GM21717 (cell line): ENCODE results near the gene CARD10.
"Not testable (repeated sequence)": the region's sequence is repeated elsewhere in the genome, so short reads cannot be mapped to it uniquely, and the experiment has no call there.

Experiments used
- ATAC-seq: cut with Tn5 transposase; IDR thresholded peaks from one replicate; pipeline ENCODE4 v1.9.1; 2021; ENCODE audit warnings: mild to moderate bottlenecking, moderate library complexity; ENCODE audit not compliant: unreplicated experiment

Gene CARD10

DNA sequence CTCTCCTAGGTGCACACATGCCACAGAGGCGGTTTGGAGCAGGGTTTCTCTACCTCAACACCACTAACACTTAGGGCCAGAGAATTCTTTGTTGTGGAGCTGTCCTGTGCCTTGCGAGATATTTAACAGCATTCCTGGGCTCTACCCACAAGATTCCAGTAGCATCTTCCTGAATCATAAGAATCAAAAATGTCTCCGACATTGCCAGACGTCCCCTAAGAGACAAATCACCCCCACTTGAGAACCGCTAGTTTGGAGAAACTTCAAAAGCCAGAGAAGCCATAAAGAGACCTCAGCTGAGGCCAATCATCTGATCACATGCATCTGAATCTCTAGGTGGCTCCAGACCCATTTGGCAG is 49.1 kb downstream of the CARD10 start:
- ATAC-seq = no peak

DNA sequence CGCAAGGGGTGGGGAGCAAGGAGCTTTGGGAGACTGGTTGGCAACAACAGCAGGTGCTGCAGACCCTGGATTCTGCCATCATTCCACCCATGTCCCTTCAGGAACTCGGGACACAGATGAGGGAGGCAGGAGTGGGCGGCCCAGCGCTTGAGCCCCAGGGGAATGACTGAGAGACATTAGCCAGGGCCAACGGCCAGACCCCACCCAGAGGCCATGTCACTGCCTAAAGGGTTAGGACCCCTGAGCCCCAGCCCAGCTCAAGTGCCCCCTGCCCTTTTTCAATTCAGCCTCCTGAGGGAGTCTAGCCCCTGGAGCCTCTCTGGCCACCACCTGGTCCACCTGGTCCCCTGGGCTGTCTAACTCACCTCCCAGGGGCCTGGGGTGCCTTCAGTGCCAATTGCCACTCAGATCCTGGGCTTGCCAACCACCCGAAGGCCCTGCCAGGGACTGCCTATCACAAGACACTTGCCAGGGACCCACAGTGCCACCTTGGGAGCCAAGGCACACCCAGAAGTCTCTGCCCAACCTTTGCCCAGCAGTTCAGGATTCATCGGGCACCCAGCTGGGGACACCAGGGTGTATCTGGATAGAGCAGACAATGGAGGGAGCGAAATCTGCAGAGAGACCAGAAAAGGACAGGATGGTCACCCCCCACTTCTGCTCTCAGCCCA is 49.7 kb downstream of the CARD10 start:
- ATAC-seq = no peak

DNA sequence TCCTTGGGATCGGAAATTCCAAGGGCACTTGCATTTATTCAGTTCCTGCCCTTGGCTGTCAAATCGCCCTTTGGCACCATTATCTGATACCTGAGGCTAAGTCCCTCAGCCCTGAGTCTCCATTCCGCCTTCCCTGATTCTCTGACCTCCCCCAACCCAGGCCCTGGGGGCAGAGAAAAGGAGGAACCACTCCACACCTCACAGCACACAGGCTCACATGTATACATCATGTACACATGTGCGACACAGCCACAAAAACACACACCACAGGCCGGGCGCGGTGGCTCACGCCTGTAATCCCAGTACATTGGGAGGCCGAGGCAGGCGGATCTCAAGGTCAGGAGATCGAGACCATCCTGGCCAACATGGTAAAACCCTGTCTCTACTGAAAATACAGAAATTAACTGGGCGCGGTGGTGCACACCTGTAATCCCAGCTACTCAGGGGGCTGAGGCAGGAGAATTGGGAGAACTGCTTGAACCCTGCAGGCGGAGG is 51.0 kb downstream of the CARD10 start:
- not testable (repeated sequence) for ATAC-seq

DNA sequence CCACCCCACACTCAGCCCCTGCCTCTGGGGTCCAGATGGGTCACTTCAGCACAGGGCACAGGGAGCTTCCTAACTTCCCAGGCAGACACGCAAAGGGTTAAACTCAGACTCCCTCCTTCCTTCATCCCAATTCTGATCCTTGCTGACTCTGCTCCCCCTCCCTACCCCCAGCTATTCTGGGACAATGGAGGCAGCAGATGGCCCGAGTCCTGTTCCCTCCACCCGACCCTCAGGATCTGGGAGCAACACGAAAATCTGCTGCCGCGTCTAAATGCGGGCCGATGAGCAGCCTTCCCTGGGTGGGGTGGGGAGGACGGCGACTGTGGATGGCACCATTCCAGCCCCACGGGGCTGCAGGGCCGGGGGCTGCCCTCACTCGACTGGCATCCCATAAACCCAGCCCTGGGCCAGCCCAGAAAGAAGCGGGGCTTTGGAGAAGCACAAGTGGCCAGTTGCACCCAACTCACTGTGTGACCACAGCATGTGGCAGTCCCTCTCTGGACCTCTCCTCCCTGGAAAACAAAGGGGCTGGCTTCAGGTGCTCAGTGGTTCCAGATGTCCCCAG is 51.7 kb downstream of the CARD10 start:
- no peak for ATAC-seq

DNA sequence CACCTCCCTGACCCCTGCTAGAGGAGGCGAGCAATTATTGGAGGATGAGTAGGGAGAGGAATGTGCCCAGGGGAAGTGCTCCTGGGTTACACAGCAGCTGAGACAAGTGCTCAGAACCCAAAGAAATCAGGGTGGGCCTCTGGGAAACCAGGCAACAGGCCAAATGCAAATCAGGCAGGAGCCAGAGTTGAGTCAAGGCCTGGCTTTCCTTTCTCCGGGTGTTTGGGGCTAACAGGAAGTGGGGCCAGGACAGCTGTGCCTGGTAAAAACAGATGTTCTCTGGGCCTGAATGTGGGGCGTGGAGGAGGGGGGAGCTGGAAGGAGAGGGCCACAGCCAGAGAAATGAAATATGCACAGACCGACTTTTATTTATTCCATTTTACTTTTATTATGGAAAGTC is 55.0 kb downstream of the CARD10 start:
- ATAC-seq = peak; percentile 50

DNA sequence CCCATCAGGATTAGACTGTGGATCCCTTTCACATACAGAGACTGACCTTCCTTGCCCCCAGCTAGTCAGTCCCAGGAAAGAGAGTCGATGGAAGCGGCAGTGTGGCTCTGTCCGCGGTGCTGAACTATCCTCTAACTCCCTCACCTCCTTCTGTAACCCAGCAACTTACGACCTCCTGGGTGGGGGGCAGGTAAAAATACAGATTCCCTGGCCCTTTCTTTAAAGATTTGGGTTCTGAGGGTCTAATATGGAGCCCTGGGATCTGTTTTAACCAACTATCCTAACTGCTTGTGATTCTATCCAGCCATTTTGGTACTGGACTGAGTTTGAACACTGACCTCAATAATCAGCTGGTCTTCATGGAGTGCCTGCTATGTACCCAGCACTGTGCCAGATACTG is 56.2 kb downstream of the CARD10 start:
- no peak for ATAC-seq

DNA sequence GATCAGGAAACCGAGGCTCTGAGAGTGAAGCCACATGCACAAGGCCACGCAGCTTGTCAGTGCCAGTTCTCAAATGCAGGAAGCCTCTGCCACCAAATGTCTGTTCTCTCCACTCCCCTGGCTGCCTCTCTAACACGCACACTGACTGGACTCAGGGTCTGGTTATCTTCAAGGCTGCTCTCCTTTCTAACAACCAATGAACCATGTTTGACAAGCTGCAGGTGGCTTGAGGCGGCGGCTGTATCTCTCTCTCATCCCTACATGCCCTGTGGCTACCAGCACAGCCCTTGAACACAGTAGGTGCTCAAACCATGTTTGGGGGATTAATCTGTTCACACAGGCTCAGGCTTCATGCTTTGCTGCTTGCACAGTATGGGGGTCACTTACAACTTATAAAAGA is 56.8 kb downstream of the CARD10 start:
- no peak for ATAC-seq

DNA sequence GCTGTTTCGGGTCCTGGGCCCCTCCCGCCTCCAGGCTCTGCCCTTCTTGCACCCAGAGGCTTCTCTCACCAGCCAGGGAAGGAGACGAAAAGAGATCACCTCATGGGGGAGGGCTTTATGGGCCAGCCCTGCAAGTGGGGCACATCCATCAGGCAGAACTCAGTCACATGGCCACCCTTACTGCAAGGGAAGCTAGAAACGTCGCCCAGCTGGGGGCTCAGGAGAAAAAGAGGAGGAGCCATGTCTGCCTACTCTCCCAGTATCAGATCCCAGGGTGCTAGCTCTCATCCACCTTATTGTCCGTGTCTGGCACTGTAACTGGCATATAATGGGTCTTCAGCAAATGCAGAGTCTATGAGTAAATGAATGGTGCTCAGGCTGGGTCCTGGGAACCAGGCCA is 57.3 kb downstream of the CARD10 start:
- no peak for ATAC-seq

DNA sequence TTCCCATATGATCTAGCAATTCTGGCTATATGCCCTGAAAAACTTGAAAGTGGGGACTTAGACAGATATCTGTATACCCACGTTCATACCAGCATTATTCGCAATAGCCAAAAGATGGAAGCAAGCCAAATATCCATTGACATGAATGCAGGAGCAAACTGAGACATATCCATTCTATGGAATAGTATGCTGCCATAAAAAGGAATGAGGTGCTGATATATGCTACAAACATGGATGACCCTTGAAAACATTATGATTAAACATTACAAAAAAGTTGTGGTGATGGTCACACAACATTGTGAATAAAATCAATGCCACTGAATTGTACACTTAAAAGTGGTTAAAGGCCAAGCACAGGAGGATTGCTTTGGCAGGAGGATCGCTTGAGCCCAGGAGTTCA is 58.5 kb downstream of the CARD10 start:
- no peak for ATAC-seq

DNA sequence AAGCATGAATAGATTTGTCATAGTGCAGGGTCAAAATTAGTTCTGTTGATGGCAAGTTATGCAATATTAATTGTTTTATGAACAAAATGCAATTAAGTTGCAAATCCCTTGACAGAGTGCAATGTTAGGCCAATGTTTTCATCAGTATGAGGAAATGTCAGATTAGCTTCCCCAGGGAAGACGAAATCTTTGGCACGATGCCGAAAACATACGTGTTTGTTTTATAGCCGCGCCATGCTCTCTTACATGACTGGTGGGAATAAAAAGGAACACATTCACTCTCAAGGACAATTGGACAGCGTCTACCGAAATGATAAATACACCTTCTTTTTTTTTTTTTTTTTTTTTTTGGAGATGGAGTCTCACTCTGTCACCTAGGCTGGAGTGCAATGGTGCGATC is 60.0 kb downstream of the CARD10 start:
- ATAC-seq = no peak

DNA sequence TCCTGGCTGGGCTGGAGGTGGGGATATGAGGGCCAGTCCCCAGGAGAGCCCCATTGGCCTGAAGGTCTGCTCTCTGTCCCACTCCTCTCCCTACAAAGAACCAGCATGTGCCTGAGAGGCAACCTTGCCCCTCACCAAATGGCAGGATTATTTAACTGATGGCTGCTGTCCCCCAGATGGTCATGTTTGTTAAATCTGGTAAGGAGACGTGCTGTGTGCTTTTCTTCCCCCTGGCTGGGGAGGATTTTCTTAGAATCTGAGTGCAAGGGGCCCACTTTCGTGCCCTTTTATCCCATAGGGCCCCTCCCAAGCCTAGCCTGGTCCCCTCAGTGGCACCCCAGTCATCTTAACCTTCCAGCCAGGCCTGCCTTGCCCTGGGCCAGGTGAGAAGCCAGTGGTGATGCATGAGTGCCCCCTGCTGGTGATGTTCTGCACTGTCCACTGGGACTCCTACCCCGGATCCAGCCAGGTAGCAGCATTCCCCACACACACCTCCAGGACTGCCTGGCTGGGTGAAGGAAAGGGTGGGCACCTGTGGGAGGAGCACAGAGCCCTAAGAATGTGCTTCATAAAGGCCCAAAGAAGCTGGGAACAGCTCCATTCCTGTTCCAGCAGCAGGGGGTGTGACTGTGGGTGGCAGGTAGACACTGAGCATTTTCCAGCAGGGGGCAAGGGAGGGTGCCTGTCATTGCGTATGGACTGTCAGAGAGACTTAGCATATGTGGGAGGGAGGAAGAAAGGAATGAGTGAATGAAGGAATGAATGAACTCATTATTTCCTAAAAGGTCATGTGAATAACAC is 61.9 kb downstream of the CARD10 start:
- ATAC-seq = peak; percentile 53

DNA sequence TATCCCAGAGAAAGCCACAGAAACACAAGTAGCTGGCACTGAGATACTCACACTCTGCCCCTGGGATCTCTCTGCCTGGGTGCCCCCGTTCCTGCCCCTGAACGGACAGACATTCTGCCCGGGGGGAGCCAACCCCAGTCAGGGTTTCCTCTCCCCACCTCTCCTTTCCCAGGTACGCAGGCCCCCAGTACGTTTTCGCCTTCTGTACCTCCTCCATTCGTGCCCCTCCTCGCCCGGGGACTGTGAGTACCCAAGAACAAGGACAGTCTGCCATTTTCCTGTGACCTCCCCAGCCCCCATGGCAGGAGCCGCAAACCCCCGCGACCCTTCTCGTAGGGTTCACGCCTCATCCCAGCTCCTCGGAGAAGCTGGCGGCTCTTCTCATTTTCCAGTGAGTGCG is 62.9 kb downstream of the CARD10 start:
- no peak for ATAC-seq

DNA sequence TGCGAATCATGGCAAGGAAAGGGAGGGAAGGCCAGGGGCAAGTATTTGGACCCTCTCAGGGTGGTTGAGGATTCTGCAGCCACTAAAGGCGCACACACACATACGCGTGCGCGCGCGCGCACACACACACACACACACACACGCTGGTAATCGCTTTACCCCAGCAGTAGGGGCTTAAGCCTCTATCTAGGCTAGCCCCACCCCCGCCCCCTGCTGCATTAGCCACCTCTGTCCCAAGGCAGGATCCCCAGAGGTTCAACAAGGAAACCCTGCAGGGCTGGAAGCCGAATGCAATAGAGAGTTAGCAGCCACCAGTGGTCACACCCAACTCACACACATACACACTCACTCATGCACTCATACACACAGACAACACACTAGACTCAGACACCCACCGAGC is 63.3 kb downstream of the CARD10 start:
- ATAC-seq = no peak

DNA sequence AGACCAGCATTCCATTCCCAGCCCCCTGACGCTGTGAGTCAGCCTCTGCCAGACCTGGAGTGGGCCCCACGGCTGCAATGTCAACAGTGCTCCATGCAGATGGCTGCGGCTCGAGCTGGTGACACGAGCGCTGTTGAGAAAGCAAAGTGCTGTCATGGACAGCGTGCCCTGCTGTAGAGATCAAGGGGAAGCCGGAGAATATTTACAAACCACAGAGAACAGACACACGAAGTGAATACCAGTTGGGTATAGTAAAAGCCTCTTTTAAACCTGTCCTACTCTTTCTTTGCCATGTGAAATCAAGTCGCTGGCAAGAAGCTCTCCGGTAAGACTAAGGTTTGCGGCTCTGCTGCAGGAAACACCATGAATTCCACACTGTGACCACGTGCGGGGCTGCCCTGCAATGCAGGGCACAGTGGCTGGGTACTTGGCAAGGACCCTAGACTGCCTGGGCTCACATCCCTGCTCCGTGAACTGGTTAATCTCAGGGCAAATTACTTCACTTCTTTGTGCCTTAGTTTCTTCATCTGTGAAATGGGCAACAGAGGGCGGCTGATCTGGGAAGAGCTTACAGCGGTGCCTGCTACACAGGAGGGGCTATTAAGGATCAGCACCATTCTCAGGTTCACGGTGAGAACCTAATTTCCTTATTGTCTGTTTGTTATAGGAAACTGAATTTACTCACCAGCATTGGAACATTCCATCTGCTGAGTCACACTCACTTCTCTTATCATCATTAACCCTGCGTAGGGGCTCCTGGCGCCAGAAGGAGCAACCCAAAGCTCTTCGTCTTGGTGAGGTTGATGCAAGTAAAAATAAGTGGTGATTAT is 64.1 kb downstream of the CARD10 start:
- no peak for ATAC-seq

DNA sequence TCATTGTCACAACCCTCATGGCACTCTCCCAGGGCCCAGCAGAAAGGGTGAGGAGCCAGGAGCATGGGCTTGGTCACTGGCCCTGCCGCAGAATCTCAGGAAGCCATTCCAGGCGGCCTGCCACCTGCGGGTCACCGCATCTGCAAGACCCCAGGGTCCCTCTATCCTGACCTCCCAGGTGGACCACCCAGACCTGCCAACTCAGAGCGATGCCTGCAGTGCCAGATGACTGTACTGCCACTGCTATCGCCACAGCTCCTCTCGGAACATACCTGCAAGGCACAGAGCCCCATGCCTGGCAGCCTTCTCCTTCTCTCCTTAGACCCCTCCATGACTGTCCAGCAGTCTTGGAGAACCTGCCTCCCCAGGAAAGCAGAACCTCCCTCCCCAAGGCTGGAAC is 65.5 kb downstream of the CARD10 start:
- ATAC-seq = no peak

DNA sequence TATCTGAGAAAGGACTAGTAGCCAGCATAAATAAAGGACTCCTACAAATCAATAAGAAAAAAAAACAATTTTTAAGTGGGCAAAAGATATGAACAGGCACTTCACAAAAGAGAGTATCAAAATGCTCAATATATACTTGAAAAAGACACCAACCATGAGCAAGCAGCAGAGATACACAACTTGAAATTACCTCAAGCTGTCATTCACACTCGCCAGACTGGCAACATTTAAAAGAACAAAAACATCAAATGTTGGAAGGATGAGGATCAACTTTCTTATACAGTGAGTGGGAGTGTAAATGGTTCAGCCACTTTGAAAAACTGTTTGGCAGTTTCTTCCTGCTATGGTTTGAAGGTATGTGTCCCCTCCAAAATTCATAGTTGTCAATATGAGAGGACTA is 68.0 kb downstream of the CARD10 start:
- ATAC-seq = no peak

DNA sequence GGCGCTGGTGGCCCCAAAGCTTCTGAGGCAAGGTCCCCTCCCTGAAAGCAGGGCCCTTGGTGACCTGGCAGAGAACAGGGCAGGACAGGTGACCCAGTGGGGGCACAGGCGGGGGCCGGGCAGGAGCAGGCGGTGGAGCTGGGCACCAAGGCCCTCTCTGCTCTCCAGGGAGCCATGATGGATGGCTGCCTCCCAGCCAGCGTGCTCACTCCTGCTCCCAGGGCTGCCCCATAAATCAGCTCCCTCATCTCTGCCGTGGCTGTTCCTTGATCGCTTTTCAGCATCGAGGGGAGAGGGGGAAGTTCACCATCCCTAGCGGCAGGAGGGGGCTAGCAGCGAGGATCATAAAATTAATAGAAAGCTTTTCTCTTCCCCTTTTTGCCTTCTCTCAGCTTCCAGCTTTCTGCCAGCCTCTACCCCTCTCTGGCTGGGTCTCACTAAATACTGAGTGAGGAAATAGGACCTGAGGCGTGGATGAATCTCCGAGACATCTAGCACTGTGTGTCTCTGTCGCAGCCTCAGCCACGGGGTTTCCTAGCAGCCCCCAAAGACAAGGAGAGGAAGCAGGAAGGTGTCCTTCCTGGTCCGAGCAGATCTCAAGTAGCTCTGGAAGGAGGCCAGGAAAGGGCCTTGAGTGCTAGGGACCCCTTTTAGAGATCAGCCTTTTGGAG is 69.7 kb downstream of the CARD10 start:
- no peak for ATAC-seq

DNA sequence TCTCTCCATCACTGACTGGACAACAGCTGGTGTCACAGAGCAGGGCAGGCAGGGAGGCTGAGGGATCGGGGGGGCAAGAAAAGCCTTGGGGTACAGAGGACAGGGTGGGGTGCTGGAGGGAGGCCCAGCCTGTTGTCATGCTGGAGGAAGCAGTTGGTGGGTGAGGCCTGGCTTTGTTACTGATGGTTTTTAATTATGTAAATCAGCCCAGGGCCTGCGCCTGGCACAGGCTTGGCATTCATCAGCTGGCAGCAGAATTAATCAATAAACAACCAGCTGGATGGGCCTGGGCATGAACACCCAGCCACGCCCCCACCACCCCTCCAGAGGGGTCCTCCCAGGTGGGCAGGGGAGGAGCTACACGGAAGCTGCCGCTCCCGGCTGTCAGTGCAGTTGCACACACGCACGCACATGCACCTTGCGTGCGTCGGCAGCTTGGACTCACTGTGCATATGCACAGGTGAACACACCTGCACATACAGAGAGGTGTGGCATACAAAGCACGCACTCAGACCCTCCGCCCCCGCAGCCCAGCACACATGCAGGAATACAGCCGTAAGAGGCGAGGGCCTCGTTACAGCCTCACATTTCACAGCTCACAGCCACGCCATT is 70.6 kb downstream of the CARD10 start:
- no peak for ATAC-seq

DNA sequence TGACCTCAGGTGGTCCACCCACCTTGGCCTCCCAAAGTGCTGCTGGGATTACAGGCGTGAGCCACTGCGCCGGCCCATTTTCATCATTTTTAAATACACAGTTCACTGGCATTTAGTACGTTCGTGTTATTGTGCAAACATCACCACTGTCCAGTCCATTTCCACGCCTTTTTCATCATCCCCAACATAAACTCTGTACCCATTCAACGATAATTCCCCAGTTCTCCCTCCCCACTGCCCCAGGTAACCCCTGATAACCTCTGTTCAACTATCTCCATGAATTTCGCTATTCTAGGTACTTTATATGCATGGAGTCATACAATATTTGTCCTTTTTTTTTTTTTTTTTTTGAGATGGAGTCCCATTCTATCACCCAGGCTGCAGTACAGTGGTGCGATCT is 73.7 kb downstream of the CARD10 start:
- ATAC-seq = no peak

DNA sequence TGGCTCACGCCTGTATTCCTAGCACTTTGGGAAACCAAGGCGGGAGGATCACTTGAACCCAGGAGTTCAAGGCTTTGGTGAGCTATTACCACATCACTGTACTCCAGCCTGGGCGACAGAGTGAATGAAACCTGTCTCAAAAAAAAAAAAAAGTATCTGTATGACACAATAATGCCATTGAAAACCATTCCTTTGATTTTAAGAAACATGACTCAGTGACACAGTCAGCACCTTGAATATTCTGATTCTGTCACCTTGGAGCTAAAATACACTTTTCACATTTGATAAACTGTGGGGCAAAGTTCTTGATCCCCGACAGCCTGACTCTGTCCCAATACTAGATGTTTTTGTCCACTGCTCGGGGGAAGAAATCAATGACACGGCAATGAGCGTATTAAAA is 75.2 kb downstream of the CARD10 start:
- no peak for ATAC-seq
